Keratinocyte (primary cell): Measurements from ENCODE around the gene CLCN4. TPM values are rescaled to one million over a fixed set of nuclear protein-coding genes. Genes with fewer than 3 reads are reported as not detected.

Experiments
- DNase-seq: peaks from one replicate; pipeline ENCODE4 v3.0.0-alpha.2; 2011; ENCODE audit warnings: low read depth, missing footprints, low spot score
- FAIRE-seq: peaks from 2 replicates; lab custom pipeline; 2011; peaks lifted over from hg19 to GRCh38; lab: Jason Lieb, UNC
- H2AFZ ChIP-seq: 2 replicates; pipeline ENCODE4 v1.6.0; 2012; ENCODE audit warnings: low read length, control low read depth, inconsistent platforms; ENCODE audit not compliant: control insufficient read depth
- H3K27ac ChIP-seq: 2 replicates; pipeline ENCODE4 v1.5.1; 2011; ENCODE audit warnings: low read length; ENCODE audit not compliant: control insufficient read depth, insufficient read depth
- H3K27me3 ChIP-seq: 3 replicates; pipeline ENCODE4 v1.6.0; 2011; ENCODE audit warnings: low read length; ENCODE audit not compliant: control insufficient read depth, insufficient read depth; ENCODE audit errors: extremely low read depth
- H3K36me3 ChIP-seq, 2 experiments: 2 replicates in 1 of 2; 3 replicates in 1 of 2; pipeline ENCODE4 v1.5.1; 2011; ENCODE audit warnings: low read length in 2 of 2, mild to moderate bottlenecking in 1 of 2; ENCODE audit not compliant: control insufficient read depth in 2 of 2, insufficient read depth in 2 of 2; ENCODE audit errors: extremely low read depth in 1 of 2
- H3K4me1 ChIP-seq: 3 replicates; pipeline ENCODE4 v1.5.1; 2011; ENCODE audit warnings: low read length; ENCODE audit not compliant: control insufficient read depth, insufficient read depth; ENCODE audit errors: extremely low read depth
- H3K4me2 ChIP-seq: 3 replicates; pipeline ENCODE4 v1.6.0; 2011; ENCODE audit warnings: low read depth, low read length; ENCODE audit not compliant: control insufficient read depth, insufficient read depth; ENCODE audit errors: extremely low read depth
- H3K4me3 ChIP-seq, 3 experiments: fragments of 200-600 bp in 1 of 3; sonication (generic) in 1 of 3; 2 replicates in 2 of 3; 3 replicates in 1 of 3; pipeline ENCODE4 v1.5.1; 2011 to 2016; ENCODE audit warnings: low read length in 3 of 3, mild to moderate bottlenecking in 3 of 3, control low read depth in 2 of 3, inconsistent platforms in 1 of 3, low read depth in 1 of 3, mixed read lengths in 1 of 3, mixed run types in 1 of 3, moderate library complexity in 1 of 3; ENCODE audit not compliant: control insufficient read depth in 2 of 3, insufficient read depth in 2 of 3; ENCODE audit errors: extremely low read depth in 1 of 3
- H3K79me2 ChIP-seq: 2 replicates; pipeline ENCODE4 v1.6.0; 2012; ENCODE audit warnings: low read length; ENCODE audit not compliant: control insufficient read depth, insufficient read depth
- H3K9ac ChIP-seq: 3 replicates; pipeline ENCODE4 v1.6.0; 2011; ENCODE audit warnings: low read length; ENCODE audit not compliant: control insufficient read depth, insufficient read depth; ENCODE audit errors: extremely low read depth
- H3K9me1 ChIP-seq: 3 replicates; pipeline ENCODE4 v1.6.0; 2011; ENCODE audit warnings: low read length; ENCODE audit not compliant: control insufficient read depth, insufficient read depth; ENCODE audit errors: extremely low read depth
- H3K9me3 ChIP-seq: 2 replicates; pipeline ENCODE4 v1.5.1; 2012; ENCODE audit warnings: low read depth, low read length; ENCODE audit not compliant: control insufficient read depth
- H4K20me1 ChIP-seq: 3 replicates; pipeline ENCODE4 v1.6.0; 2011; ENCODE audit warnings: low read length; ENCODE audit not compliant: control insufficient read depth, insufficient read depth; ENCODE audit errors: extremely low read depth
- CTCF ChIP-seq, 3 experiments: IDR thresholded peaks in 1 of 3; conservative IDR thresholded peaks in 1 of 3; optimal IDR thresholded peaks in 1 of 3; 2 replicates in 2 of 3; 3 replicates in 1 of 3; pipeline versions ENCODE3 to v1.5.1; 2011; ENCODE audit warnings: low read length in 3 of 3, mild to moderate bottlenecking in 3 of 3, moderate library complexity in 2 of 3, control low read depth in 1 of 3, inconsistent platforms in 1 of 3; ENCODE audit not compliant: insufficient read depth in 2 of 3; ENCODE audit errors: extremely low read depth in 1 of 3
- EZH2 ChIP-seq: IDR thresholded peaks from one replicate; pipeline ENCODE4 v1.6.1; 2012; ENCODE audit warnings: inconsistent platforms, mild to moderate bottlenecking, low read length, moderate library complexity
- dilution Hi-C: fragments of 300-500 bp; cut with MboI; formaldehyde crosslinking; loops from one replicate; pipeline ENCODE4 v1.7.0; 2020; ENCODE audit warnings: low sequenced_read_pairs; ENCODE audit not compliant: extremely low pct_ligation_motif_present
- polyA plus RNA-seq, 5 experiments: library from polyadenylated mRNA; depleted of rRNA in 3 of 5; stranded (reverse) in 3 of 5; stranded (forward) in 1 of 5; unstranded in 1 of 5; fragments of >200 nt; gene quantifications; 1 replicate in 1 of 5; 2 replicates in 3 of 5; 3 replicates in 1 of 5; pipeline versions ENCODE4 v1.2.1 to v1.2.3, GENCODE V29; 2011 to 2012; ENCODE audit warnings: missing spikeins in 2 of 5, low read depth in 1 of 5, low replicate concordance in 1 of 5

Gene CLCN4
- polyA plus RNA-seq, 1 donor (not counting 4 experiments of a cell fraction or from before 2014, with no cell fraction given) = 0.24 TPM

- no peak overlapping the region for H3K27ac ChIP-seq
- no peak for FAIRE-seq
- H3K9me3 ChIP-seq = no peaks in the 10 kb centered on the region
- H3K27me3 ChIP-seq = no peaks in the 10 kb centered on the region
- no peaks in the 10 kb centered on the region for H3K36me3 ChIP-seq
- H3K4me2 ChIP-seq = no peak overlapping the region
- H3K4me1 ChIP-seq = peaks cover 4% of the 10 kb centered on the region
- H3K79me2 ChIP-seq = no peaks in the 10 kb centered on the region
- TF ChIP-seq CTCF (optimal IDR thresholded peaks at IDR 0.05 in 1 of 3, IDR thresholded peaks at IDR 0.05 in 1 of 3, conservative IDR thresholded peaks at IDR 0.05 in 1 of 3; ENCODE audit: extremely low read depth in 1 of 3, insufficient read depth in 2 of 3, low read length in 3 of 3) (no peak), EZH2 (no peak)
- DNase-seq = no peak
- H3K9me1 ChIP-seq = no peaks in the 10 kb centered on the region
- no peak overlapping the region for H2AFZ ChIP-seq
- dilution Hi-C loops = no loop called here
- no peak overlapping the region for H3K4me3 ChIP-seq
- no peaks in the 10 kb centered on the region for H4K20me1 ChIP-seq
- H3K9ac ChIP-seq = no peak overlapping the region
These were observed 22.2 kb downstream of the CLCN4 start for GRCh38 chrX:10178866-10179463.

DNA sequence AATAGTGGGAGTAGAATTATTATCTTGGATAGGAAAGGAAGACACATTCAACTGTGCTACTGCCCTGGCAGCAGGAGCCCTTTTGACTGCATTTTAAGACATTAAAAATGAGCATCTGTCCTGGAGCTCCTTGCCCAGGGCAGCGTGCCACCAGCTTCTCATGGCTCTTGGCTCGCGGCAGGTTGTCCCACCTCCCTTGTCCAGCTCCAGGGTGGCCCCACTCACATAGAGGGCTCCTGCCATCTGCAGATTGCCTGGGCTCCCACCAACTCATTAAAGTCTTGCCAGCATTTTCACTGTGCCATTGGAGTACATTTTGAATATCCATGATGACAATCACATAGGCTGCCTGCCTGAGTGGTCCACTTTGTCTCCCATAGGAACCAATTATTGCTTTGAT lies 27.0 kb downstream of the CLCN4 start:
- Histone ChIP-seq H2AFZ (no peak overlapping the region), H3K9ac (no peak overlapping the region), H3K27ac (no peak overlapping the region), H3K9me1 (no peaks in the 10 kb centered on the region), H3K79me2 (no peaks in the 10 kb centered on the region), H4K20me1 (no peaks in the 10 kb centered on the region), H3K27me3 (no peaks in the 10 kb centered on the region), H3K4me3 (no peak overlapping the region), H3K4me2 (no peak overlapping the region), H3K4me1 (no peaks in the 10 kb centered on the region), H3K36me3 (no peaks in the 10 kb centered on the region), H3K9me3 (no peaks in the 10 kb centered on the region)
- no peak for FAIRE-seq
- dilution Hi-C loops = no loop called here
- DNase-seq = no peak
- TF ChIP-seq CTCF (optimal IDR thresholded peaks at IDR 0.05 in 1 of 3, IDR thresholded peaks at IDR 0.05 in 1 of 3, conservative IDR thresholded peaks at IDR 0.05 in 1 of 3; ENCODE audit: extremely low read depth in 1 of 3, insufficient read depth in 2 of 3, low read length in 3 of 3) (no peak), EZH2 (no peak)
